Esophagus muscularis mucosa (tissue), 4 donors: Measurements from ENCODE around the gene CSMD2. TPM values are rescaled to one million over a fixed set of nuclear protein-coding genes. Genes with fewer than 3 reads are reported as not detected.
A peak's percentile ranks its signal among the peaks of the same experiment; 100 is the strongest.

Source experiments
- DNase-seq: peaks from one replicate; pipeline ENCODE4 v3.0.0-alpha.2; 2017; ENCODE audit errors: extremely low spot score
- H3K27ac ChIP-seq, 4 donors: fragments of 200-600 bp; sonication (generic); replicated peaks in 1 of 4; 1 replicate in 3 of 4; 2 replicates in 1 of 4; pipeline ENCODE4 v1.5.1; 2016 to 2019; ENCODE audit warnings: mild to moderate bottlenecking in 1 of 4
- H3K27me3 ChIP-seq, 4 donors: fragments of 200-600 bp; sonication (generic); one replicate each; pipeline versions ENCODE4 v1.5.1 to v1.6.0; 2016 to 2019
- H3K36me3 ChIP-seq, 4 donors: fragments of 200-600 bp; sonication (generic); one replicate each; pipeline ENCODE4 v1.5.1; 2016 to 2019
- H3K4me1 ChIP-seq, 4 donors: fragments of 200-600 bp; sonication (generic); one replicate each; pipeline ENCODE4 v1.5.1; 2016 to 2019
- H3K4me3 ChIP-seq, 4 donors: fragments of 200-600 bp; sonication (generic); 1 replicate in 2 of 4; 2 replicates in 2 of 4; pipeline ENCODE4 v1.5.1; 2016 to 2019; ENCODE audit warnings: mild to moderate bottlenecking in 4 of 4, moderate library complexity in 1 of 4
- H3K9me3 ChIP-seq, 4 donors: fragments of 200-600 bp; sonication (generic); 1 replicate in 3 of 4; 2 replicates in 1 of 4; pipeline ENCODE4 v1.5.1; 2016 to 2019
- CTCF ChIP-seq, 3 experiments: fragments of 200-600 bp in 2 of 3; fragments of 450-650 bp in 1 of 3; sonication (generic) in 2 of 3; IDR thresholded peaks; one replicate each; pipeline ENCODE4 v1.5.1; 2017 to 2019; ENCODE audit warnings: antibody characterized with exemption in 3 of 3, mild to moderate bottlenecking in 2 of 3, moderate library complexity in 1 of 3
- EP300 ChIP-seq: sonication (generic); formaldehyde crosslinking; IDR thresholded peaks from one replicate; pipeline ENCODE4 v1.6.1; 2017; ENCODE audit warnings: antibody characterized with exemption
- POLR2A ChIP-seq: fragments of 450-650 bp; IDR thresholded peaks from one replicate; pipeline ENCODE4 v1.6.1; 2017; ENCODE audit warnings: antibody characterized with exemption, moderate library complexity, mild to moderate bottlenecking, low read depth
- POLR2AphosphoS5 ChIP-seq, 2 donors: sonication (generic); formaldehyde crosslinking; IDR thresholded peaks; one replicate each; pipeline ENCODE4 v1.6.1; 2017; ENCODE audit warnings: antibody characterized with exemption in 2 of 2
- WGBS: methylation state at CpG from one replicate; pipeline ENCODE4 v1.1.5; 2018; 5-methylcytosine and 5-hydroxymethylcytosine counted together
- intact Hi-C: fragments of 100-400 bp; cut with DNase I; formaldehyde crosslinking; loops from one replicate; pipeline ENCODE4 v1.15.1; 2023
- total RNA-seq, 4 donors: library from RNA; depleted of rRNA; stranded (reverse); fragments of >200 nt; gene quantifications; one replicate each; pipeline versions ENCODE4 v1.1.0 to v1.2.1, GENCODE V29; 2016

Gene CSMD2
- total RNA-seq = under 1 TPM; 0.26 to 0.75 (median 0.37) TPM

GRCh38 chr1:34164771-34165391 is at the start of gene CSMD2:
TSS of gene CSMD2 (minus strand) at chr1:34165230. CDS start at chr1:34165097, 133 bp downstream.
- Histone ChIP-seq H3K36me3 (no peaks in the 10 kb centered on the region), H3K4me3 (peak within 1 kb of the TSS; percentile 49 to 59 (median 50)), H3K27ac (peak within 1 kb of the TSS in 1 of 4 donors; percentile 42), H3K9me3 (no peaks in the 10 kb centered on the region), H3K27me3 (peaks cover 0 to 100% (median 42%) of the 10 kb centered on the region in 4 donors), H3K4me1 (peaks cover 27 to 49% (median 45%) of the 10 kb centered on the region in 4 donors)
- under 1% methylated on average over 26 of the region's 78 CpGs for WGBS
- no peak for TF ChIP-seq CTCF (IDR thresholded peaks at IDR 0.05)
- no peak for TF ChIP-seq POLR2AphosphoS5 (IDR thresholded peaks at IDR 0.05)
- no peak for TF ChIP-seq EP300
- TF ChIP-seq POLR2A = no peak
- intact Hi-C loops = loop anchor here (10.0 kb wide), 1 partner anchor 530 kb away; no protein-coding TSS in a partner anchor
- no peak for DNase-seq

GRCh38 chr1:34213956-34214355 is 48.9 kb upstream of the CSMD2 start:
- Histone ChIP-seq H3K27me3 (peaks cover 0 to 49% (median 0%) of the 10 kb centered on the region in 4 donors), H3K4me1 (no peaks in the 10 kb centered on the region), H3K36me3 (no peaks in the 10 kb centered on the region), H3K9me3 (no peaks in the 10 kb centered on the region), H3K27ac (no peak overlapping the region), H3K4me3 (no peak overlapping the region)
- DNase-seq = no peak
- intact Hi-C loops = no loop called here
- TF ChIP-seq EP300 (no peak), POLR2A (no peak), POLR2AphosphoS5 (IDR thresholded peaks at IDR 0.05) (no peak), CTCF (IDR thresholded peaks at IDR 0.05) (no peak)
- 52% methylated on average over 3 of the region's 3 CpGs for WGBS

GRCh38 chr1:34212673-34213072 is 47.6 kb upstream of the CSMD2 start:
- no peak for TF ChIP-seq CTCF (IDR thresholded peaks at IDR 0.05)
- TF ChIP-seq POLR2A = no peak
- no peak for TF ChIP-seq EP300
- no peak for TF ChIP-seq POLR2AphosphoS5 (IDR thresholded peaks at IDR 0.05)
- peaks cover 0 to 44% (median 0%) of the 10 kb centered on the region in 4 donors for H3K27me3 ChIP-seq
- no peak for DNase-seq
- no peak overlapping the region for H3K27ac ChIP-seq
- intact Hi-C loops = no loop called here
- no peaks in the 10 kb centered on the region for H3K9me3 ChIP-seq
- H3K4me3 ChIP-seq = no peak overlapping the region
- WGBS = 95% methylated on average over 4 of the region's 4 CpGs
- no peaks in the 10 kb centered on the region for H3K4me1 ChIP-seq
- H3K36me3 ChIP-seq = no peaks in the 10 kb centered on the region

- peaks cover 0 to 23% (median 0%) of the 10 kb centered on the region in 4 donors for H3K27me3 ChIP-seq
- TF ChIP-seq POLR2A (no peak), EP300 (no peak), POLR2AphosphoS5 (IDR thresholded peaks at IDR 0.05) (no peak), CTCF (IDR thresholded peaks at IDR 0.05) (no peak)
- no peak overlapping the region for H3K27ac ChIP-seq
- WGBS = 89% methylated on average over 1 of the region's 1 CpG
- H3K36me3 ChIP-seq = no peaks in the 10 kb centered on the region
- no peaks in the 10 kb centered on the region for H3K4me1 ChIP-seq
- H3K4me3 ChIP-seq = no peak overlapping the region
- intact Hi-C loops = no loop called here
- H3K9me3 ChIP-seq = no peaks in the 10 kb centered on the region
- DNase-seq = no peak
Observed at GRCh38 chr1:34199927-34200326, 34.9 kb upstream of the CSMD2 start.
